H9 (cell line): ENCODE results near the gene MCEMP1. TPM values are rescaled to one million over a fixed set of nuclear protein-coding genes. Genes with fewer than 3 reads are reported as not detected.

Experiments
- DNase-seq: peaks from one replicate; pipeline ENCODE4 v3.0.0-alpha.2; 2017
- H2AFZ ChIP-seq: one replicate; pipeline ENCODE4 v1.6.1; 2013; ENCODE audit warnings: mild to moderate bottlenecking, low read length, control low read depth, moderate library complexity
- H2AK5ac ChIP-seq: 2 replicates; pipeline ENCODE4 v1.6.1; 2013; ENCODE audit warnings: low read length, control low read depth, mixed read lengths; ENCODE audit not compliant: insufficient read length
- H2BK120ac ChIP-seq: one replicate; pipeline ENCODE4 v1.6.1; 2013; ENCODE audit warnings: low read depth, mild to moderate bottlenecking, low read length, control low read depth, inconsistent platforms; ENCODE audit not compliant: poor library complexity, severe bottlenecking
- H2BK12ac ChIP-seq: 2 replicates; pipeline ENCODE4 v1.6.1; 2013; ENCODE audit warnings: low read length, control low read depth, mixed read lengths, low read depth; ENCODE audit not compliant: insufficient read length
- H2BK15ac ChIP-seq: 2 replicates; pipeline ENCODE4 v1.6.1; 2013; ENCODE audit warnings: low read depth, low read length, control low read depth
- H2BK20ac ChIP-seq: one replicate; pipeline ENCODE4 v1.6.1; 2013; ENCODE audit warnings: low read depth, mild to moderate bottlenecking, low read length, control low read depth, inconsistent platforms; ENCODE audit not compliant: poor library complexity, severe bottlenecking
- H2BK5ac ChIP-seq: 2 replicates; pipeline ENCODE4 v1.6.1; 2013; ENCODE audit warnings: low read length, control low read depth, mixed read lengths; ENCODE audit not compliant: insufficient read length
- H3K14ac ChIP-seq: 2 replicates; pipeline ENCODE4 v1.6.1; 2013; ENCODE audit warnings: low read length, control low read depth; ENCODE audit not compliant: insufficient read depth
- H3K18ac ChIP-seq: 2 replicates; pipeline ENCODE4 v1.6.1; 2013; ENCODE audit warnings: low read depth, mild to moderate bottlenecking, mixed read lengths, low read length, control low read depth; ENCODE audit not compliant: insufficient read length
- H3K23ac ChIP-seq: 2 replicates; pipeline ENCODE4 v1.6.1; 2013; ENCODE audit warnings: low read length, control low read depth, mixed read lengths, low read depth; ENCODE audit not compliant: insufficient read length
- H3K23me2 ChIP-seq: 2 replicates; pipeline ENCODE4 v1.6.1; 2013; ENCODE audit warnings: low read depth, mild to moderate bottlenecking, mixed read lengths, low read length, control low read depth; ENCODE audit not compliant: insufficient read length, poor library complexity, severe bottlenecking
- H3K27ac ChIP-seq: 2 replicates; pipeline ENCODE4 v1.5.1; 2013; ENCODE audit warnings: low read length, control low read depth, mixed read lengths, low read depth; ENCODE audit not compliant: insufficient read length
- H3K27me3 ChIP-seq: 2 replicates; pipeline ENCODE4 v1.6.1; 2013; ENCODE audit warnings: low read length, control low read depth, inconsistent platforms; ENCODE audit not compliant: insufficient read depth
- H3K4ac ChIP-seq: 2 replicates; pipeline ENCODE4 v1.6.1; 2013; ENCODE audit warnings: low read depth, mild to moderate bottlenecking, control low read depth, inconsistent platforms, low read length, moderate library complexity
- H3K4me1 ChIP-seq: 2 replicates; pipeline ENCODE4 v1.6.1; 2013; ENCODE audit warnings: low read length, control low read depth, inconsistent platforms; ENCODE audit not compliant: insufficient read depth
- H3K4me2 ChIP-seq: 2 replicates; pipeline ENCODE4 v1.6.1; 2013; ENCODE audit warnings: low read length, control low read depth, mixed read lengths; ENCODE audit not compliant: insufficient read length, insufficient read depth
- H3K56ac ChIP-seq: 2 replicates; pipeline ENCODE4 v1.6.1; 2013; ENCODE audit warnings: low read depth, mild to moderate bottlenecking, mixed read lengths, low read length, control low read depth; ENCODE audit not compliant: insufficient read length
- H3K79me1 ChIP-seq: 2 replicates; pipeline ENCODE4 v1.6.1; 2013; ENCODE audit warnings: low read depth, mild to moderate bottlenecking, moderate library complexity, low read length, control low read depth, inconsistent platforms; ENCODE audit not compliant: insufficient read depth, poor library complexity, severe bottlenecking
- H3K79me2 ChIP-seq: 2 replicates; pipeline ENCODE4 v1.6.1; 2013; ENCODE audit warnings: low read length, control low read depth, inconsistent platforms; ENCODE audit not compliant: insufficient read depth
- H3K9ac ChIP-seq: 2 replicates; pipeline ENCODE4 v1.6.1; 2013; ENCODE audit warnings: low read length, control low read depth, mixed read lengths; ENCODE audit not compliant: insufficient read length; ENCODE audit errors: extremely low read depth
- H3K9me3 ChIP-seq: one replicate; pipeline ENCODE4 v1.6.1; 2013; ENCODE audit warnings: low read depth, low read length, inconsistent platforms; ENCODE audit not compliant: control insufficient read depth
- H3T11ph ChIP-seq: one replicate; pipeline ENCODE4 v1.6.1; 2013; ENCODE audit warnings: mild to moderate bottlenecking, low read length, control low read depth, inconsistent platforms
- H4K20me1 ChIP-seq: one replicate; pipeline ENCODE4 v1.6.1; 2013; ENCODE audit not compliant: control insufficient read depth, insufficient read length, insufficient read depth
- H4K5ac ChIP-seq: 2 replicates; pipeline ENCODE4 v1.6.1; 2013; ENCODE audit warnings: low read depth, mild to moderate bottlenecking, mixed read lengths, low read length, control low read depth; ENCODE audit not compliant: insufficient read length
- H4K8ac ChIP-seq: replicated peaks from 2 replicates; pipeline ENCODE4 v1.6.1; 2013; ENCODE audit warnings: low read length, control low read depth, mixed read lengths, low read depth; ENCODE audit not compliant: insufficient read length
- H4K91ac ChIP-seq: 2 replicates; pipeline ENCODE4 v1.6.1; 2013; ENCODE audit warnings: low read depth, mild to moderate bottlenecking, moderate library complexity, mixed read lengths, low read length, control low read depth; ENCODE audit not compliant: insufficient read length
- H3K27ac Mint-ChIP-seq, 3 experiments: 2 replicates in 2 of 3; 3 replicates in 1 of 3; pipeline ENCODE4 v1.8.0; 2020 to 2021; ENCODE audit warnings: mixed read lengths in 3 of 3, mild to moderate bottlenecking in 1 of 3, moderate library complexity in 1 of 3
- H3K27me3 Mint-ChIP-seq: 2 replicates; pipeline ENCODE4 v1.8.0; 2021; ENCODE audit warnings: low read depth, mild to moderate bottlenecking, moderate library complexity, mixed read lengths
- H3K36me3 Mint-ChIP-seq, 3 experiments: 2 replicates in 2 of 3; 3 replicates in 1 of 3; pipeline ENCODE4 v1.8.0; 2020 to 2021; ENCODE audit warnings: low read depth in 3 of 3, mixed read lengths in 3 of 3; ENCODE audit not compliant: insufficient read depth in 1 of 3
- H3K4me1 Mint-ChIP-seq, 2 experiments: 2 replicates each; pipeline ENCODE4 v1.8.0; 2020; ENCODE audit warnings: mixed read lengths in 2 of 2
- H3K4me3 Mint-ChIP-seq, 2 experiments: 2 replicates in 1 of 2; 3 replicates in 1 of 2; pipeline ENCODE4 v1.8.0; 2020 to 2021; ENCODE audit warnings: mild to moderate bottlenecking in 2 of 2, mixed read lengths in 2 of 2, moderate library complexity in 1 of 2
- H3K9me3 Mint-ChIP-seq, 2 experiments: 2 replicates in 1 of 2; 3 replicates in 1 of 2; pipeline ENCODE4 v1.8.0; 2020; ENCODE audit warnings: mild to moderate bottlenecking in 2 of 2, mixed read lengths in 2 of 2, moderate library complexity in 1 of 2
- CTCF ChIP-seq: fragments of 200-600 bp; sonication (generic); conservative IDR thresholded peaks from 3 replicates; pipeline ENCODE4 v1.8.0; 2021; ENCODE audit warnings: antibody characterized with exemption, mild to moderate bottlenecking
- WGBS: extraction: QIAGEN DNeasy Blood & Tissue Kit; methylation state at CpG from one replicate; pipeline ENCODE4 v1.1.7; 2013; ENCODE audit warnings: missing lambda C conversion rate, low lambda C conversion rate, mixed read lengths; ENCODE audit not compliant: insufficient read length; ENCODE audit errors: extremely low coverage; 5-methylcytosine and 5-hydroxymethylcytosine counted together
- total RNA-seq: library from RNA; stranded (reverse); gene quantifications from 2 replicates; pipeline ENCODE4 v1.2.1, GENCODE V29; 2021

MCEMP1 gene
- total RNA-seq, 1 experiment from 2014 or later, result not detected

- no peak for TF ChIP-seq CTCF
- no peak overlapping the region for H3K56ac ChIP-seq
- peaks cover 11% of the 10 kb centered on the region in 2 experiments for H3K4me1 Mint-ChIP-seq
Measured at GRCh38 chr19:7689165-7689564, 12.3 kb downstream of the MCEMP1 start.

More at GRCh38 chr19:7689165-7689564, 12.3 kb downstream of the MCEMP1 start:
- Histone ChIP-seq H2BK20ac (no peak overlapping the region), H2AK5ac (no peak overlapping the region), H3K23me2 (no peaks in the 10 kb centered on the region), H4K5ac (no peak overlapping the region), H3K4ac (no peak overlapping the region), H2BK120ac (no peak overlapping the region), H3K23ac (no peak overlapping the region), H3K4me1 (no peaks in the 10 kb centered on the region), H3K9me3 (no peaks in the 10 kb centered on the region), H3T11ph (no peak overlapping the region), H3K18ac (no peak overlapping the region), H3K79me2 (no peaks in the 10 kb centered on the region), H3K14ac (no peak overlapping the region), H2AFZ (no peak overlapping the region), H3K27me3 (no peaks in the 10 kb centered on the region), H3K9ac (no peak overlapping the region), H2BK12ac (no peak overlapping the region), H3K27ac (no peak overlapping the region), H4K8ac (no peak overlapping the region), H4K91ac (no peak overlapping the region), H3K79me1 (no peaks in the 10 kb centered on the region), H4K20me1 (peaks cover 2% of the 10 kb centered on the region), H3K4me2 (no peak overlapping the region), H2BK5ac (no peak overlapping the region), H2BK15ac (no peak overlapping the region)
- no peaks in the 10 kb centered on the region for H3K9me3 Mint-ChIP-seq
- H3K4me3 Mint-ChIP-seq, result no peak overlapping the region
- H3K36me3 Mint-ChIP-seq, result peaks cover 0 to 4% (median 4%) of the 10 kb centered on the region in 3 experiments; a peak in 5 of 7 replicates
- DNase-seq, result no peak
- no peak overlapping the region for H3K27ac Mint-ChIP-seq
- no CpG with 5 or more reads among the region's 23 CpGs for WGBS
- H3K27me3 Mint-ChIP-seq, result peaks cover 9% of the 10 kb centered on the region
